ENCODE data around the gene NUMB. TPM values are rescaled to one million over a fixed set of nuclear protein-coding genes. Genes with fewer than 3 reads are reported as not detected.

Gene NUMB
- total RNA-seq, 1 experiment from 2014 or later: 42.0 TPM

- TF ChIP-seq ATF2 (CRISPR knock-in tag; IDR thresholded peaks at IDR 0.05; ENCODE audit: borderline replicate concordance, low read depth) (no peak), CDX4 (CRISPR knock-in tag; IDR thresholded peaks at IDR 0.05; ENCODE audit: borderline replicate concordance) (no peak)
These were observed 232.8 kb downstream of the NUMB start (continued) for GRCh38 chr14:73225496-73225895.

Other genes starting within 250 kb of the NUMB start
- 9.3 to 16.3 TPM (median 14.8 TPM) in 3 replicates for gene PAPLN, start 221.0 kb downstream of the NUMB start, total RNA-seq (2021)
- gene RIOX1, start 32.4 kb upstream of the NUMB start, total RNA-seq (2021): 27.1 to 29.3 TPM (median 28.0 TPM) in 3 replicates
- gene ACOT1, start 78.6 kb upstream of the NUMB start, total RNA-seq (2021): 3.0 to 4.6 TPM (median 4.6 TPM) in 3 replicates
- 0.25 to 0.63 TPM (median 0.46 TPM) in 3 replicates for gene HEATR4, start 100.4 kb upstream of the NUMB start, total RNA-seq (2021)
- gene ACOT2, start 110.7 kb upstream of the NUMB start, total RNA-seq (2021): 10.5 to 13.7 TPM (median 11.0 TPM) in 3 replicates
- 1.3 to 1.6 TPM (median 1.5 TPM) in 3 replicates for gene ACOT4, start 133.3 kb upstream of the NUMB start, total RNA-seq (2021)
- gene ACOT6, start 154.0 kb upstream of the NUMB start, total RNA-seq (2021): 0.13 to 0.37 TPM in 2 of 3 replicates, not detected in the other
- 14.3 to 15.6 TPM (median 15.6 TPM) in 3 replicates for gene DNAL1, start 186.4 kb upstream of the NUMB start, total RNA-seq (2021)

All from WTC11 (cell line).